NCI-H1105 (cell line): ENCODE data around the gene PRKAR2A.
"Not testable (repeated sequence)": the region's sequence is repeated elsewhere in the genome, so short reads cannot be mapped to it uniquely, and the experiment has no call there.

Source experiments
- DNase-seq: peaks from one replicate; lab custom pipeline; 2025; lab: John Stamatoyannopoulos, UW

Gene PRKAR2A

GRCh38 chr3:48776854-48777253, 70.8 kb downstream of the PRKAR2A start:
- no peak for DNase-seq

GRCh38 chr3:48770192-48770502, 77.5 kb downstream of the PRKAR2A start:
- no peak for DNase-seq

- no peak for DNase-seq
Measured at GRCh38 chr3:48765376-48765775, 82.3 kb downstream of the PRKAR2A start.

- no peak for DNase-seq
Measured at GRCh38 chr3:48762816-48763215, 84.9 kb downstream of the PRKAR2A start.

- DNase-seq, result not testable (repeated sequence)
Measured at GRCh38 chr3:48759991-48760540, 87.6 kb downstream of the PRKAR2A start.

GRCh38 chr3:48759531-48759930, 88.1 kb downstream of the PRKAR2A start:
- DNase-seq, result not testable (repeated sequence)

- no peak for DNase-seq
Measured at GRCh38 chr3:48759071-48759470, 88.6 kb downstream of the PRKAR2A start.

GRCh38 chr3:48756640-48757039, 91.0 kb downstream of the PRKAR2A start:
- DNase-seq, result no peak

GRCh38 chr3:48750856-48751255, 96.8 kb downstream of the PRKAR2A start:
- DNase-seq, result no peak

- DNase-seq, result no peak
Measured at GRCh38 chr3:48748754-48749153, 98.9 kb downstream of the PRKAR2A start.

GRCh38 chr3:48747706-48748105, 100.0 kb downstream of the PRKAR2A start:
- DNase-seq, result no peak

GRCh38 chr3:48747015-48747615, 100.6 kb downstream of the PRKAR2A start:
- DNase-seq, result no peak

GRCh38 chr3:48743773-48744172, 103.9 kb downstream of the PRKAR2A start:
- DNase-seq, result no peak

GRCh38 chr3:48741226-48741625, 106.4 kb downstream of the PRKAR2A start:
- not testable (repeated sequence) for DNase-seq

GRCh38 chr3:48739955-48740823, 107.5 kb downstream of the PRKAR2A start:
- DNase-seq, result no peak

- no peak for DNase-seq
Measured at GRCh38 chr3:48739617-48739954, 108.1 kb downstream of the PRKAR2A start.

GRCh38 chr3:48738926-48739616, 108.6 kb downstream of the PRKAR2A start:
- DNase-seq, result no peak

GRCh38 chr3:48738144-48738536, 109.5 kb downstream of the PRKAR2A start:
- DNase-seq, result no peak

- DNase-seq, result not testable (repeated sequence)
Measured at GRCh38 chr3:48735075-48735767, 112.5 kb downstream of the PRKAR2A start.

- DNase-seq, result not testable (repeated sequence)
Measured at GRCh38 chr3:48734541-48734940, 113.1 kb downstream of the PRKAR2A start.

- not testable (repeated sequence) for DNase-seq
Measured at GRCh38 chr3:48733752-48734518, 113.7 kb downstream of the PRKAR2A start.
